AG10803 (cell line): Measurements from ENCODE around the gene PAQR7.

Source experiments
- DNase-seq: peaks from one replicate; pipeline ENCODE4 v3.0.0; 2010; ENCODE audit warnings: low read depth
- H3K4me3 ChIP-seq: 2 replicates; pipeline ENCODE4 v1.5.1; 2011; ENCODE audit warnings: mild to moderate bottlenecking, low read length, control low read depth
- TF ChIP-seq, protein P1 (sequence below): conservative IDR thresholded peaks from 2 replicates; pipeline ENCODE4 v1.5.1; 2011; ENCODE audit warnings: mild to moderate bottlenecking, low read length, control low read depth, inconsistent platforms

The PAQR7 gene, protein sequence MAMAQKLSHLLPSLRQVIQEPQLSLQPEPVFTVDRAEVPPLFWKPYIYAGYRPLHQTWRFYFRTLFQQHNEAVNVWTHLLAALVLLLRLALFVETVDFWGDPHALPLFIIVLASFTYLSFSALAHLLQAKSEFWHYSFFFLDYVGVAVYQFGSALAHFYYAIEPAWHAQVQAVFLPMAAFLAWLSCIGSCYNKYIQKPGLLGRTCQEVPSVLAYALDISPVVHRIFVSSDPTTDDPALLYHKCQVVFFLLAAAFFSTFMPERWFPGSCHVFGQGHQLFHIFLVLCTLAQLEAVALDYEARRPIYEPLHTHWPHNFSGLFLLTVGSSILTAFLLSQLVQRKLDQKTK

DNA sequence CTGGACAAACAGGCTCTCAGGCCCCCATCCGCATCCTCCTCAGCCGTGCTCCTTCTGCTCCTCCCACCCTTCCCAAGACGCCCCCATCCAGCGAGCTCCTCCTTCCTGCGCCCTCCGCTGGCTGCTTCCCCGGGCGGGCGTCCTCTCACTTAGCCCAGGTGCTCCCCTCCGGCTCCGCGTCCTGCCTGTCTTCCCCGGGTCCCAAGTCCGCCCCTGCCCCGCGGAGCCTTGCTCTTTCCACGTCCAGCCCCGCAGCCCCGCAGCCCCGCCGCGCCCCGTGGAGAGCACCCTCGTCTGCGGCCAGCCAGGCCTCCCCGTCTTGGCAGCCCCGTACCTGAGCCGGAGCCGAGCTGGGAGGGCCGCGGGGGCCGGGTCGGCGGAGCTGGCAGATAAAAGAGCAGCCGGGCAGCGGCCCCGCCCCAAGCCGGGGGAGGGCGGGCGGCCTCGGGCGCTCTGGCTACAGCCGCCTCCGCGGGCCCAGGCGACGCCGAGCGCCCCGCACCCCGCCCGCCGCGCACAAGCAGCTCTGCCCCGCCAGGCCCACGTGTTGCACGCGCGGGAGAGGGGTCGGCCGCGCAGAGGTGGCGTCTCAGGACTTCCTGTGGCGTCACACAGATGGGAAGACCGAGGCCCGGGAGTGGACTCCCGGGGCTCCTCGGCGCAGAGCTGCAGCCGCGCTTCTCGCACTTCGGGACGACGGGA lies at the start of gene PAQR7:
Gene PAQR7 (minus strand): TSS at position 555 of the 702 bp plus-strand sequence. CDS start 11,869 bp downstream, outside the sequence.
- peak; percentile 76 for DNase-seq
- TF ChIP-seq, protein P1, sequence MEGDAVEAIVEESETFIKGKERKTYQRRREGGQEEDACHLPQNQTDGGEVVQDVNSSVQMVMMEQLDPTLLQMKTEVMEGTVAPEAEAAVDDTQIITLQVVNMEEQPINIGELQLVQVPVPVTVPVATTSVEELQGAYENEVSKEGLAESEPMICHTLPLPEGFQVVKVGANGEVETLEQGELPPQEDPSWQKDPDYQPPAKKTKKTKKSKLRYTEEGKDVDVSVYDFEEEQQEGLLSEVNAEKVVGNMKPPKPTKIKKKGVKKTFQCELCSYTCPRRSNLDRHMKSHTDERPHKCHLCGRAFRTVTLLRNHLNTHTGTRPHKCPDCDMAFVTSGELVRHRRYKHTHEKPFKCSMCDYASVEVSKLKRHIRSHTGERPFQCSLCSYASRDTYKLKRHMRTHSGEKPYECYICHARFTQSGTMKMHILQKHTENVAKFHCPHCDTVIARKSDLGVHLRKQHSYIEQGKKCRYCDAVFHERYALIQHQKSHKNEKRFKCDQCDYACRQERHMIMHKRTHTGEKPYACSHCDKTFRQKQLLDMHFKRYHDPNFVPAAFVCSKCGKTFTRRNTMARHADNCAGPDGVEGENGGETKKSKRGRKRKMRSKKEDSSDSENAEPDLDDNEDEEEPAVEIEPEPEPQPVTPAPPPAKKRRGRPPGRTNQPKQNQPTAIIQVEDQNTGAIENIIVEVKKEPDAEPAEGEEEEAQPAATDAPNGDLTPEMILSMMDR: peak; percentile 25; the same call in 1 of the 2 replicates
- peak within 1 kb of the TSS; percentile 78 for H3K4me3 ChIP-seq

DNA sequence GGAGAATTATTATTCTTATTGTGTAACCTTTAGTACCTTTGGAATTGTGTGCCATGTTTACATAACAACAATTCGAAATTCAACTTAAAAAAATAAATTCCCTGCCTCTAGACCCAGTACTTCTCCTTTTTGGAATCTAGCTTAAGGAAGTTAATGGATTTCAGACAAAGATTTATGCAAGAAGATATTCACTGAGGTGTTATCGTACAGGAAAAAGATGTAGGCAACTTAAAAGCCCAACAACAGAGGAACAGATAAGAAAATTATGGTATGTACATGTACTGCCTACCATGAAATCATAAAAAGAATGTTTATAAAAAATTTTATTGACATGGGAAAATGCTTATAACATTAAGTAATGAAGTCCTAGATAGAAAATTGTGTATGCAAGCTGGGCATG lies 48.9 kb upstream of the PAQR7 start:
- no peak overlapping the region for H3K4me3 ChIP-seq
- TF ChIP-seq, protein P1: no peak
- DNase-seq: no peak

DNA sequence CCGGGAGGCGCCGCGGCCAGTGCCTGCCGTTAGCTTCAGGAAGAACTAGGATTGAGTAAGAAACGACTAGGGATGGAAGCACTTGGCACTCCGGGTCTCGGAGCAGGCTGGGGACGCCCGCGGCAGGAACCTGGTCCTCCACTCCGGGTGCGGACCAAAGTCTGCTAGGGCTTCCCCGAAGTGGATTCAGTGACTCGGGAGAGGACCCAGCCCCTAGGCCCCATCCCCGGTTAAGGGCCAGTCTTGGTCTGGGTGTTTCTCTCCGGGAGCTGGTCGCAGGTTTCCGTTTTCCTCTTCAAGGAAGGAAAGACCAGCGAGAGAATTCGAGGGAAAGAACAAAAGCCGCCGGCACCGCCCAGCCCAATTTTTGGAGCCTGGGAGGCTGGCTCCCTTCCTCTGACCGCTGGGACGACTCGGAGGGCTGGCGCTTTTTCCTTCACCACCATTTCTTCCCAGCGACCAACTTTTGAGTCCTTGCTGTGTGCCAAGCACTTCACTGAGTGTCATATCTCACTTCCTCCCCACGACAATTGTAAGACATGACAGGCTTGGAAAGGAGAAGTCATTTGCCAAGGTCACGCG lies 47.6 kb upstream of the PAQR7 start:
- DNase-seq: peak; percentile 16
- TF ChIP-seq, protein P1: no peak
- peak overlapping the region; percentile 61 for H3K4me3 ChIP-seq

DNA sequence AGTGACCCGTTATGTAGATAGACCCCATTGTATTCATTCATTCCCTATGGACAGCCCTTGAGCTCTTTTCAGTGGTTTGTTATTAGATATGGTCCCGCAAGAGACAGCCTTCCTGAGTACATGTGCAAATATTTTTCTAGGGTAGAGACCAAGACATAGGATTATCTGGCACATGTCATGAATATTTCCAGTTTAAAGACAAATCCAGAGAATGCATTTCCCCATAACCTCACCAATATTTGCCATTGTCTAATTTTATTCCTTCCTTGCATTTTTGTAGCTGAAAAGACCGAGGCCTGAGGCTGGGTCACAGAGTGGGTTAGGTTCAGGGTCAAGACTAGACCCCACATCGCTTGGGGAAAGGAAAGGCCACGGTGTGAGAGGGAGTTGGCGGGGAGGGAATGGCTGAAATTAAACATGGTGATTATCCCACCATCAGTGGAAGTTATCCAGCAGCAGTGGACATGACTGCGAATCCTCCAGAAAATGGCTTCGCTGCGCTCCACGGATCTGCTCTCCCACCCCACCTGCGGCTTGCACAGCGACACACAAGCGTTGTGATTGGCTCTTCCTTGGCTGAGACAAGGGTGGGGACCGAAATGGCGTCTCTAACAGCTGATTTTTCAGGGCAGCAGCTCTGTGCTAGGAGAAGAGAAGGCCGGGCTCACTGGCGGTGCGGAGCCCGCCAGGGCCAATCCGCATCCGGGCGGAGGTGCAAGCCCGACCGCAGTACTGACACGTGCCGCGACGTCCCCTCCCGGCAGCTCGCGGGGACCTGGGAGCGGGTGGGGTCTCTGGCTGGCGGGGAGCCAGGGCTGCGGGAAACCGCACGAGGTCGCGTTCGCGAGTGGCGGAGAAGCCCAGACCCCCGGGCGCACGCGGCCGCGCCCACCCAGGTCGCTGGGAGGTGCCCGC lies 46.8 kb upstream of the PAQR7 start:
- TF ChIP-seq, protein P1: no peak
- peak overlapping the region; percentile 61 for H3K4me3 ChIP-seq
- peak; percentile 25 for DNase-seq

DNA sequence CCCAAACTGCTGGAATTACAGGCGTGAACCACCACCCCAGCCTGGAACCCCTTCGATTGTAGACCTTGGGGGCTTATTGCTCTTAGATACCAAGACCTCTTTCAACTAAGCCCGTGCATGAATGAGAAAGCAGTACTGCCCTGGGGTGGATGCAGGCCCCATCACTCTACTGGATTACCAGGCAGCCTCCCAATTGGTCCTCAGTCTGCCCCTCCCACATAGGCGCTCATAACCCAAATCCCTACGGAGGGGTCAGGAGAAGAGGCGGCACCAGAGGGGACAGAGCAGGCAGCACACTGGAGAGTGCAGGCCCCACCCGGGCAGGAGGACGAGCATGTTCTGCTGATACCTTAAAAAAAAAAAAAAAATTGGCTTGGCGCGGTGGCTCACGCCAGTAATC lies 43.1 kb upstream of the PAQR7 start:
- no peak for DNase-seq
- TF ChIP-seq, protein P1: no peak

DNA sequence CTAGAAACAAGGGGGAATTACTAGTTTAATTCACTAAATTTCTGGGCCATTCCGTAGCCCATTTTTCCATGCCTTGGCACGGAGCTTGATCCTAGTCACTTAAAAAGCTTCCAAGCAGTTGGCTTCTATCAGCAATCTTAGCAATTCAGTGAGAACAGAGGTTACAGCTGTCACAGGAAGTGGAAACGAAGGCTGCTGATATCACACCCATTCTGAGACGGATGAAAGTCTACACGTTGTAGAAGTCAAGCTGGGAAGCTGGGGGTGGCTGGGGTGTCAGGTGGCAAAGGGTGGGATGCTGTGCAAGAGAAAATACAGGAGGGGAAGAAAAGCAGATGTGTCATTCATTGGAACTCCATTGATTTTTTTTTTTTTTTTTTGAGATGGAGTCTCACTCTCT lies 42.5 kb upstream of the PAQR7 start:
- TF ChIP-seq, protein P1: no peak
- H3K4me3 ChIP-seq: no peak overlapping the region
- no peak for DNase-seq

More for the DNA sequence above, 43.1 kb upstream of the PAQR7 start:
- H3K4me3 ChIP-seq: no peak overlapping the region
